Mesenchymal stem cell (in vitro differentiated cells and primary cell): Measurements from ENCODE around the gene HIF1A.

ENCODE experiments used
- DNase-seq: peaks from one replicate; pipeline ENCODE4 v3.0.0-alpha.2; 2013
- H2AFZ ChIP-seq: one replicate; pipeline ENCODE4 v1.6.1; 2013; ENCODE audit warnings: low read depth, mild to moderate bottlenecking, control low read depth, inconsistent platforms, low read length, moderate library complexity
- H2AK5ac ChIP-seq: 2 replicates; pipeline ENCODE4 v1.6.1; 2013; ENCODE audit warnings: low read length, moderate library complexity, mild to moderate bottlenecking, inconsistent platforms; ENCODE audit not compliant: severe bottlenecking
- H2BK120ac ChIP-seq: one replicate; pipeline ENCODE4 v1.6.1; 2013; ENCODE audit warnings: low read depth, mild to moderate bottlenecking, inconsistent platforms, low read length, moderate library complexity
- H2BK12ac ChIP-seq, 2 experiments: one replicate each; pipeline ENCODE4 v1.6.1; 2013; ENCODE audit warnings: inconsistent platforms in 2 of 2, low read length in 2 of 2, mild to moderate bottlenecking in 2 of 2, moderate library complexity in 2 of 2, control low read depth in 1 of 2
- H2BK15ac ChIP-seq: one replicate; pipeline ENCODE4 v1.6.1; 2013; ENCODE audit warnings: mild to moderate bottlenecking, low read depth, inconsistent platforms; ENCODE audit not compliant: poor library complexity, severe bottlenecking
- H2BK5ac ChIP-seq: 2 replicates; pipeline ENCODE4 v1.6.1; 2013; ENCODE audit warnings: low read depth, mild to moderate bottlenecking, low read length, control low read depth, inconsistent platforms; ENCODE audit not compliant: poor library complexity, severe bottlenecking
- H3K14ac ChIP-seq, 2 experiments: one replicate each; pipeline ENCODE4 v1.6.1; 2013; ENCODE audit warnings: inconsistent platforms in 2 of 2, low read length in 2 of 2, control low read depth in 1 of 2, mild to moderate bottlenecking in 1 of 2, moderate library complexity in 1 of 2
- H3K18ac ChIP-seq, 2 experiments: one replicate each; pipeline ENCODE4 v1.6.1; 2013; ENCODE audit warnings: inconsistent platforms in 2 of 2, low read length in 2 of 2, control low read depth in 1 of 2, low read depth in 1 of 2, mild to moderate bottlenecking in 1 of 2
- H3K23ac ChIP-seq, 2 experiments: one replicate each; pipeline ENCODE4 v1.6.1; 2013; ENCODE audit warnings: inconsistent platforms in 2 of 2, low read length in 2 of 2, mild to moderate bottlenecking in 2 of 2, moderate library complexity in 2 of 2, control low read depth in 1 of 2
- H3K27ac ChIP-seq: 2 replicates; pipeline ENCODE4 v1.5.1; 2013; ENCODE audit warnings: mild to moderate bottlenecking, moderate library complexity, low read length, control low read depth, inconsistent platforms; ENCODE audit not compliant: poor library complexity, severe bottlenecking
- H3K27me3 ChIP-seq, 2 experiments: 2 replicates each; pipeline versions ENCODE4 v1.6.1 to v1.7.0; 2013; ENCODE audit warnings: low read length in 2 of 2, mild to moderate bottlenecking in 2 of 2, moderate library complexity in 2 of 2, control low read depth in 1 of 2, inconsistent platforms in 1 of 2; ENCODE audit not compliant: control insufficient read depth in 1 of 2, insufficient read depth in 1 of 2
- H3K36me3 ChIP-seq, 2 experiments: 2 replicates each; pipeline versions ENCODE4 v1.6.1 to v1.7.0; 2013; ENCODE audit warnings: low read length in 2 of 2, control low read depth in 1 of 2, inconsistent platforms in 1 of 2, low read depth in 1 of 2, mild to moderate bottlenecking in 1 of 2; ENCODE audit not compliant: insufficient read depth in 2 of 2, control insufficient read depth in 1 of 2
- H3K4ac ChIP-seq, 2 experiments: one replicate each; pipeline ENCODE4 v1.6.1; 2013; ENCODE audit warnings: inconsistent platforms in 2 of 2, low read length in 2 of 2, mild to moderate bottlenecking in 2 of 2, moderate library complexity in 2 of 2, control low read depth in 1 of 2, low read depth in 1 of 2
- H3K4me1 ChIP-seq: 2 replicates; pipeline ENCODE4 v1.6.1; 2013; ENCODE audit warnings: low read depth, low read length, control low read depth; ENCODE audit not compliant: control insufficient read depth, insufficient read depth
- H3K4me2 ChIP-seq: 2 replicates; pipeline ENCODE4 v1.6.1; 2013; ENCODE audit warnings: low read length, mild to moderate bottlenecking, inconsistent platforms; ENCODE audit not compliant: poor library complexity, severe bottlenecking
- H3K4me3 ChIP-seq, 2 experiments: 2 replicates each; pipeline versions ENCODE4 v1.5.1 to v1.7.0; 2013; ENCODE audit warnings: low read length in 2 of 2, mild to moderate bottlenecking in 2 of 2, control low read depth in 1 of 2, low read depth in 1 of 2; ENCODE audit not compliant: insufficient read depth in 1 of 2
- H3K79me1 ChIP-seq: replicated peaks from 2 replicates; pipeline ENCODE4 v1.6.1; 2013; ENCODE audit warnings: mild to moderate bottlenecking, control low read depth, low read length, inconsistent platforms; ENCODE audit not compliant: poor library complexity, severe bottlenecking
- H3K9ac ChIP-seq: 2 replicates; pipeline ENCODE4 v1.7.0; 2013; ENCODE audit warnings: mild to moderate bottlenecking, low read length, moderate library complexity
- H3K9me3 ChIP-seq: 2 replicates; pipeline ENCODE4 v1.7.0; 2013; ENCODE audit warnings: mild to moderate bottlenecking, low read length; ENCODE audit not compliant: control insufficient read depth
- H4K8ac ChIP-seq: one replicate; pipeline ENCODE4 v1.6.1; 2013; ENCODE audit warnings: inconsistent platforms, mild to moderate bottlenecking, low read length, moderate library complexity
- H4K91ac ChIP-seq: one replicate; pipeline ENCODE4 v1.6.1; 2013; ENCODE audit warnings: mild to moderate bottlenecking, low read length, inconsistent platforms
- WGBS: methylation state at CpG from one replicate; pipeline ENCODE4 v1.1.7; 2013; ENCODE audit warnings: mixed read lengths; 5-methylcytosine and 5-hydroxymethylcytosine counted together

HIF1A gene

GRCh38 chr14:61659582-61659981, 35.7 kb upstream of the HIF1A start:
- no peak overlapping the region for H4K91ac ChIP-seq
- no peak overlapping the region for H3K27ac ChIP-seq
- H3K4me2 ChIP-seq = no peak overlapping the region
- H2BK5ac ChIP-seq = no peak overlapping the region
- no peak overlapping the region for H3K9ac ChIP-seq
- no peak overlapping the region for H2AK5ac ChIP-seq
- H4K8ac ChIP-seq = no peak overlapping the region
- H3K14ac ChIP-seq = no peak overlapping the region
- no peak overlapping the region for H2BK12ac ChIP-seq
- H3K4me1 ChIP-seq = peaks cover 3% of the 10 kb centered on the region
- no peaks in the 10 kb centered on the region for H3K9me3 ChIP-seq
- no peaks in the 10 kb centered on the region for H3K27me3 ChIP-seq
- no peaks in the 10 kb centered on the region for H3K79me1 ChIP-seq
- H3K36me3 ChIP-seq = no peaks in the 10 kb centered on the region
- no peak overlapping the region for H3K18ac ChIP-seq
- H2AFZ ChIP-seq = no peak overlapping the region
- no peak overlapping the region for H3K4me3 ChIP-seq
- no peak overlapping the region for H3K4ac ChIP-seq
- no peak for DNase-seq
- WGBS = 100% methylated on average over 1 of the region's 2 CpGs
- H2BK15ac ChIP-seq = no peak overlapping the region
- no peak overlapping the region for H2BK120ac ChIP-seq
- H3K23ac ChIP-seq = no peak overlapping the region

- 88% methylated on average over 6 of the region's 6 CpGs for WGBS
- Histone ChIP-seq H3K23ac (no peak overlapping the region), H3K9ac (peak overlapping the region; percentile 80), H3K4me3 (peak overlapping the region in 1 of 2 experiments; percentile 39), H2BK120ac (no peak overlapping the region), H3K4me1 (peaks cover 3% of the 10 kb centered on the region), H4K8ac (peak overlapping the region; percentile 86), H2AK5ac (peak overlapping the region; percentile 56), H2AFZ (peak overlapping the region; percentile 29), H3K9me3 (no peaks in the 10 kb centered on the region), H3K79me1 (no peaks in the 10 kb centered on the region), H2BK12ac (peak overlapping the region; percentile 93 to 97), H3K27me3 (no peaks in the 10 kb centered on the region), H2BK15ac (no peak overlapping the region), H3K18ac (peak overlapping the region; percentile 88 to 92), H3K4me2 (no peak overlapping the region), H3K27ac (peak overlapping the region; percentile 59), H2BK5ac (no peak overlapping the region), H3K36me3 (no peaks in the 10 kb centered on the region), H3K14ac (no peak overlapping the region), H3K4ac (peak overlapping the region; percentile 13 to 93), H4K91ac (peak overlapping the region; percentile 70)
- DNase-seq = peak; percentile 34
Measured at GRCh38 chr14:61661471-61662400, 33.6 kb upstream of the HIF1A start.

GRCh38 chr14:61662437-61663311, 32.6 kb upstream of the HIF1A start:
- peak overlapping the region; percentile 86 for H4K8ac ChIP-seq
- WGBS = 86% methylated on average over 12 of the region's 13 CpGs

More at GRCh38 chr14:61662437-61663311, 32.6 kb upstream of the HIF1A start:
- Histone ChIP-seq H2AFZ (peak overlapping the region; percentile 29), H3K4ac (peak overlapping the region; percentile 13 to 93), H3K4me1 (peaks cover 7% of the 10 kb centered on the region), H3K4me3 (peak overlapping the region in 1 of 2 experiments; percentile 39), H3K27me3 (no peaks in the 10 kb centered on the region), H2BK5ac (no peak overlapping the region), H2BK120ac (no peak overlapping the region), H4K91ac (peak overlapping the region; percentile 70), H3K23ac (no peak overlapping the region), H3K18ac (peak overlapping the region; percentile 88 to 92), H2BK12ac (peak overlapping the region; percentile 93 to 97), H2BK15ac (no peak overlapping the region), H3K27ac (peak overlapping the region; percentile 59), H3K4me2 (no peak overlapping the region), H3K79me1 (peaks cover 2% of the 10 kb centered on the region), H3K9me3 (no peaks in the 10 kb centered on the region), H2AK5ac (peak overlapping the region; percentile 56), H3K36me3 (no peaks in the 10 kb centered on the region), H3K14ac (no peak overlapping the region), H3K9ac (peak overlapping the region; percentile 80)
- peak; percentile 83 for DNase-seq
